IMR-90 (cell line): ENCODE results near the gene CCDC51.

ENCODE experiments used
- BHLHE40 ChIP-seq: fragments of 150-350 bp; IDR thresholded peaks from 2 replicates; pipeline ENCODE4 v1.6.1; 2016; ENCODE audit warnings: mild to moderate bottlenecking, low read depth, low read length
- CEBPB ChIP-seq: IDR thresholded peaks from 2 replicates; pipeline ENCODE4 v1.6.1; 2012; ENCODE audit warnings: low read depth, low read length, improper control_type of control experiment
- CTCF ChIP-seq: conservative IDR thresholded peaks from 2 replicates; pipeline ENCODE4 v1.5.1; 2012; ENCODE audit warnings: mild to moderate bottlenecking, low read depth, low read length, improper control_type of control experiment
- ELK1 ChIP-seq: fragments of 150-350 bp; IDR thresholded peaks from 2 replicates; pipeline ENCODE4 v1.6.1; 2016; ENCODE audit warnings: low read depth, mild to moderate bottlenecking, low read length, moderate library complexity, borderline replicate concordance
- FOS ChIP-seq: fragments of 150-350 bp; IDR thresholded peaks from 2 replicates; pipeline ENCODE4 v1.6.1; 2016; ENCODE audit warnings: low read depth, low read length
- MAFK ChIP-seq: IDR thresholded peaks from 2 replicates; pipeline ENCODE4 v1.6.1; 2012; ENCODE audit warnings: low read depth, low read length, improper control_type of control experiment
- MAZ ChIP-seq: IDR thresholded peaks from 2 replicates; pipeline ENCODE4 v1.6.1; 2012; ENCODE audit warnings: low read depth, mild to moderate bottlenecking, low read length, improper control_type of control experiment, moderate library complexity, borderline replicate concordance
- NFE2L2 ChIP-seq: fragments of 150-350 bp; IDR thresholded peaks from 2 replicates; pipeline ENCODE4 v1.6.1; 2016; ENCODE audit warnings: low read depth, mild to moderate bottlenecking, low read length
- POLR2A ChIP-seq: IDR thresholded peaks from 2 replicates; pipeline ENCODE4 v1.6.1; 2012; ENCODE audit warnings: mild to moderate bottlenecking, low read depth, low read length
- RAD21 ChIP-seq: IDR thresholded peaks from 2 replicates; pipeline ENCODE4 v1.6.1; 2012; ENCODE audit warnings: low read length, improper control_type of control experiment
- RCOR1 ChIP-seq: IDR thresholded peaks from 2 replicates; pipeline ENCODE4 v1.6.1; 2012; ENCODE audit warnings: mild to moderate bottlenecking, low read length, improper control_type of control experiment; ENCODE audit not compliant: insufficient replicate concordance
- RFX5 ChIP-seq: IDR thresholded peaks from 2 replicates; pipeline ENCODE4 v1.8.0; 2012; ENCODE audit warnings: low read depth, mild to moderate bottlenecking, low read length, moderate library complexity
- SMC3 ChIP-seq: fragments of 150-350 bp; IDR thresholded peaks from 2 replicates; pipeline ENCODE4 v1.6.1; 2016; ENCODE audit warnings: low read depth, mild to moderate bottlenecking, antibody characterized with exemption, low read length, moderate library complexity
- USF2 ChIP-seq: fragments of 150-350 bp; IDR thresholded peaks from 2 replicates; pipeline ENCODE4 v1.6.1; 2017; ENCODE audit warnings: mild to moderate bottlenecking, antibody characterized with exemption, low read length, low read depth

GRCh38 chr3:48435774-48436476, 4.0 kb downstream of the CCDC51 start:
- TF ChIP-seq CEBPB (no peak), POLR2A (no peak), CTCF (peak; percentile 100), BHLHE40 (no peak), SMC3 (peak; percentile 99), RCOR1 (no peak), MAZ (no peak), RAD21 (peak; percentile 93), MAFK (no peak; the same call in 1 of the 2 replicates), USF2 (peak; percentile 12; the same call in 1 of the 2 replicates), ELK1 (no peak), FOS (no peak), RFX5 (no peak), NFE2L2 (no peak)
